Measurements from ENCODE around the gene CALHM2.

GRCh38 chr10:103490986-103491314 is 38.8 kb upstream of the CALHM2 start:
- no peak for TF ChIP-seq GATA2 (IDR thresholded peaks at IDR 0.05; ENCODE audit: low read depth, low read length)
- no peak for TF ChIP-seq GATA3 (IDR thresholded peaks at IDR 0.05; ENCODE audit: low read depth, low read length)

Data from SH-SY5Y (cell line).